Stimulated activated CD4-positive, alpha-beta T cell treated with anti-CD3 and anti-CD28 coated beads, Interleukin-12 subunit alpha, Interleukin-12 subunit beta, amount 100 ng/mL, for 24 hours (primary cell): ENCODE measurements around the gene CLTCL1.
"Not testable (repeated sequence)": the region's sequence is repeated elsewhere in the genome, so short reads cannot be mapped to it uniquely, and the experiment has no call there.

Experiments
- DNase-seq, 2 experiments: peaks; one replicate each; pipeline ENCODE4 v3.0.0-alpha.2; 2020; ENCODE audit warnings: low read depth in 2 of 2

CLTCL1 gene

DNA sequence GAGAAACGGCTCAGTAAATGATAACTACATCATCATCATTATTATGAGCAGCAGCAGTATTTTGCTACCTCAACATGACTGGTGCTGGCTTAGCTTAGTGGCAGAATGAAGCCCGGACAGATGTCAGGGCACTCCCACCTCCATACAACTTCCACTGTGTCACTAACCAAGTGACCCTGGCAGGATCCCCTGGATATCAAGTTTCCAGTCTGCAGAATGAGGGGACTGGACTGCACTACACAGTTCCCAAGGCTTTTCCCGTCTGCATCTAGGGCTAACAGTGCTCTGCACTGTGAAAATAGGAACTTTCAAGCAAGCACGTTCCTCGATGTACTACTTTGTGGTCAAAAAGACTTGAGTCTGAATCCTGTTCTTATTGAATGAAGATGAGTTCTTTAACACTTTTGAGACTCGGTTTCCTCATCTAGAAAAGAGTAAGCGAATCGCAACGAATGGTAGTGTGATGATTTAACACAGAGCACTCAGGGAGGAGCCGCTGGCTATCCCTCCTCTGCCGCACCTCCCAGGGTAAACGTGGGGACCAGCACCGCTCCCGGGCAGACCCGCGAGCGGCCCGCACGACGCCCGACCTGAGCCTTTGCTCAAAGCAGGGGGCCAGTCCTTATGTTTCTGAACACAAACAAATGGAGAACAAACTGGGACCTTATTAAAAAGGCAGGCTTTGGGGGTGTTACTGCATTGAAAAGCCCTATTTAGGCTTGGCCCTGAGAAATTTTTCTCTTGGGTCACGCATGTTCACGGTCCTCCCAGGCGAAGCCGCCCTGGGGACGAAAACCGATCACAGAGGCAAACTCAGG lies 910 bp downstream of the CLTCL1 start:
- DNase-seq: no peak

DNA sequence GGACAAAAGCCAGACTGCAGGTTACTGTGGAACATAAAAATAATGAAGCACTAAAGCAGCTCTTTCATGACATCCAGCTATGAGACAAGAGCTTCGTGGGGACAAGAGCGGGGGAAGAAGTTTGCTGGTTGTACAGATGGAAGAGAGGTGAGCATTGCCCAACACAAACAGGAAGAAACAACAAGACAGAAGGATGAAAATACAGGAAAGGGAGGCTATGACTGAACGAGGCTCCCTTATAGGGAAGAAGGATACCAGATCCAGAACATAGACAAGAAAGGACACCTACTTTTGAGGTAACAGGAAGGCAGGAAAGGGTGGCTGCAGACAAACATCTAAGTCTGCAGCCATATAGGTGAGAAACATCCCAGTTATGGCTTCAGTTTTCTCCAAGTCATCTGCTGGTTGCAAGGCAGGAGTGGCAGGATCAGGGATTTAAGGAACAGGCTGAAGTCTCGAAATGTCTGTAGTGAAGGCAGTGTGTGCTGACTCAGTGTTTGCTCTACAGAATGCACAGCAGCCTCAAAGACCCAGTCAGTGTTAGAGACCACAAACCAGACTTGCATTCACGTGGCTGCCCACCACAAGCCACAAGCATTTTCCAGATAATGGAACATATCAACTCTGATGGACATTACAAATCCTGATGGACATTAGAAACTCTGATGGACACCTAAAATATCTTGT lies 1.9 kb downstream of the CLTCL1 start:
- no peak for DNase-seq

DNA sequence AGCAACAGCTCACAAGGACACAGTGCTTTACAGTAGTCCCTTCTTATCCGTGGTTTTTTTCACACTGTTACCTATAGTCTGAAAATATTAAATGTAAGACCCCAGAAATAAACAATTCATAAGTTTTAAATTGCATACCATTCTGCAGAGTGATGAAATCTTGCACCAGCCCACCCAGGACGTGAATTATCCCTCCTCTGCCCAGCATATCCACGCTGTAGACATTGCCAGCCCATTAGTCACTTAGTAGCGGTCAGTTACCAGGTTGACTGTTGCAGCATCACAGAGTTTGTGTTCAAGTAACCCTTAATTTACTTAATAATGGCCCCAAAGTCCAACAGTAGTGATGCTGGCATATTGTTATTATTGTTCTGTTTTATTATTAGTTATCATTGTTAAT lies 3.6 kb downstream of the CLTCL1 start:
- no peak for DNase-seq

DNA sequence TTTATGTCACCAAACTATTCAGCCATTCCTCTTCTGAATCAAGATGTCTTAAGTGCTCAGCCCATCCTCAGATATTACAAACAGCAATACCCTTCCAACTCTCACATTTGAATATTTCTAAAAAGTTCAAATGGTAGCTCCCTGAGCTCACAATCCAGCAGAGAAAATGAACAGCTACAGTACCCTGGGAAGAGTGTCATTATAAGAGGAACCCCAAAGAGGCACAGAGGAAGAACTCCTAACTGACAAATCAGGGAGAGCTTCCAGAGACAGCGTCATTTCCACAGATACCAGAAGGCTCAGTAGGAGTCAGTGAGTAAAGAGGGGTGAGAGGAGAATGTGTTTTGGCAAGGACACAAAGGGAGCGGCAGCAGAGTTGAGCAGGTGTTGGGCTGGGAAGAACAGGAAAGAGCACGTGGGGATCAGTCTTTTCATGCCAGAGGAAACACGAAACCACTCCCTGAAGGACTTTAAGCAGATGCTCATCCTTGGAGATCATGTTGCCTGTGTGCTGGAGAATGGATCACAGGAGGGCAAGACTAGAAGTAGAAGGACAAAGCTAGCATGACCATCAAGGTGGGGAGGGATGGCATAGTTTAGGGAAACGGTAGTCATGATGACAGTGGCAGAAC lies 4.3 kb downstream of the CLTCL1 start:
- no peak for DNase-seq

DNA sequence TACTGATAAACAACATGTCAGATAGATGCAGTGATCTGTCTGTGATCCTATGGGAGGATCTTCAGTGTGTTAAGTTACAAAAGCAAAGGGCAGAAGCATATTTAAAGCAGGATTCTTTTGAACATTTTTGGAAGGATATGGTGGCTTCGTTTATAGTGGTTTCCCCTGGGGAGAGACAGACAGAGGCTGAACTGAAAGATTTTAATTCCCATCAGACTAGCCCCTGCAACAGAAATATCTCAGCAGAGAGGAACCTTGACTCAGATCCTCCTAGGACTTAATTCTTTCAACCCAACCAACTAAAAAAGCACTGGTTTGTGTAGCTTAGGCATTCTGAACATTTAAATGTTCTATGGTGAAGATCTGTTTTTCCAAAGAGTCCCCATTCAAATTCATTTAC lies 5.7 kb downstream of the CLTCL1 start:
- DNase-seq: no peak

DNA sequence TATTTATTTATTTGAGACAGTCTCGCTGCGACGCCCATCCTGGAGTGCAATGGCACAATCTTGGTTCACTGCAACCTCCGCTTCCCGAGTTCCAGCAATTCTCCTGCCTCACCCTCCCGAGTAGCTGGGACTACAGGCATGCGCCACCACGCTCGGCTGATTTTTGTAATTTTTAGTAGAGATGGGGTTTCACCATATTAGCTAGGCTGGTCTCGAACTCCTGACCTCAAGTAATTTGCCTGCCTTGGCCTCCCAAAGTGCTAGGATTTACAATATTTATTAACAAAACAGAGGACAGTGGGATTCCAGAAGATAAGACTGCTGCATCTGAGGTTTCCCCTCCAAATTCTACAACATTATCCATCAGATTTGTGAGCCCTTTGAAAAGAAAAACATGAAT lies 12.4 kb downstream of the CLTCL1 start:
- not testable (repeated sequence) for DNase-seq

DNA sequence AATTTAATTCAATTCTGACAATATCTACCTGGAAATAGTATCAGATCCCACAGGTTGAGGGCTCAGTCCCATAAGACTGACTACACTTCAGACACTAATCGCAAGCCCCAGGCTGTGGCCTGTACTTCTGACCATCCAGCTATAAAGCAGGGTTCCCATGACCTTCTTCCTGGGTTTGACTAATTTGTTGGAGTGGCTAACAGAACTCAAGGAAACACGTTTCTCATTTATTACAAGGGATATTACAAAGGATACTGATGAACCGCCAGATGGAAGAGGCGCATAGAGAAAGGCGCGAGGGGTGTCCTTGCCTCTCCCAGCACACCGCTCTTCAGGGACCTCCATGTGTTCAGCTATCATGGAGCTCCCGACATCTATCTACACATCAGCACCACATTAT lies 13.7 kb downstream of the CLTCL1 start:
- DNase-seq: no peak

DNA sequence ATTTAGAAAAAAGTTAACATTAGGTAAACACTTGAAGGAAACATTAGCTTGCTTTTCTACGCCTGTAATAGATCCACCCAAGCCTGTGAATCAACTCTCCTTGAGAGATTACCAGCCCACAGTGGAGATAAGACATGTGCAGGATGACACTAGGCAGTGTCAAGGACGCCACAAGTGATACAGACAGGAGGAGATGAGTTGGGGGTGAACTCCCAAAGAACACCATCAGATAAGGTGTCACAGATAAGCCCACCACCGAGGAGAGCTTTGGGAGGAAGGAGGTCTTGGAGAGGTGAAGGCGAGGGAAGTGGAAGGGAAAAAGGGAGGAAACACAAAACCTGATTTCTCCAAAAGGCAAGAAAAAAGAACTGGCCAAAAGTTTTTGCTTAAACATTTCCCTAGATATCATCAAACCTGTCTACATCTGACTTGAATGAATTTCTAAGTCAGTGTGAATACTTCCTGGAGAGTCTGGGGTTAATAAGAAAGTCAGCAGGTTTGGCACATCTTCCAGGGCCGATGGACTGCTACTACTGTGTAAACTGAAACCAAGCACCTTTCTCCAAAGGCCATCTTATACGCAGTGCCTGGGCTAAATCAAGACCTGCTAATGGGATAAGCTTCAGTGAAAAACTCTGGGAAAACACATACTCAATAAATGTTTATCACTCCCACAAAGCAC lies 15.5 kb downstream of the CLTCL1 start:
- DNase-seq: no peak

DNA sequence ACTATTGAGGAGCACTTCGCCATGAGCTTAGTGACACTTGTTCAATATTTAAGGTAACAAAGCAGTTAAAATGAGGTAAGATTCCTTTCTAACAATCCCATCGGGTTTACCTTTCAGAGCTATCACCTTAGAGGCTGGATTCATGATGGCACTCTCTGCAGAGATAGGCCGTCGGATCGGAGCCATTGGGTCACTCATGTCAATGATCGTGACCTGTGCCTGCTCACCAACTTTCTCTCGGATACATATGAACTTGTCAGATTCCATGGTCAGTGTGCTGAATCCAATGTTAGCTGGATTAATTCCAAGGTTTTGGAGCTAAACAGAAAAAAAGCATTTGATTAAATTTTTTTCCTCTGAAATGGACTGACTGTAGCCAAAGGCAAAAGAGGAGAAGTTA lies 16.0 kb downstream of the CLTCL1 start:
- no peak for DNase-seq

DNA sequence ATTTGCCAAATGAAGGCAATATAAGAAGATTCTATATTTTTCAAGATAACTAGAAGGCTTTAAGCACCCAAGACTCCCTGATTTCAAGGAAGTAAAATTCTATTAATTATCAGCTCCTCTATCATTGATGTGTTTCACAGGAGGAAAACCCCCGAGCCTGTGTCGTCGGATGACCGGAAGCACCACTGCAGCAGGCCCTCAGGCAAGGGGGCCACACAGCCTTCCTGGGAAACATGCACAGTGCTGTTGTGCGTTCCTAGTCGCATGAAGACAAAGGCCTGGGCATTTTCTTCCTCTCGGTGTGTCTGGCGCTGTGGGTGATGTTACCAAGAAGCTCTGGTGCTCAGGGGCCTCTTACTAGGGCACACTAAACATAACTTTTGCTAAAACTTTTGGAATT lies 16.4 kb downstream of the CLTCL1 start:
- no peak for DNase-seq

DNA sequence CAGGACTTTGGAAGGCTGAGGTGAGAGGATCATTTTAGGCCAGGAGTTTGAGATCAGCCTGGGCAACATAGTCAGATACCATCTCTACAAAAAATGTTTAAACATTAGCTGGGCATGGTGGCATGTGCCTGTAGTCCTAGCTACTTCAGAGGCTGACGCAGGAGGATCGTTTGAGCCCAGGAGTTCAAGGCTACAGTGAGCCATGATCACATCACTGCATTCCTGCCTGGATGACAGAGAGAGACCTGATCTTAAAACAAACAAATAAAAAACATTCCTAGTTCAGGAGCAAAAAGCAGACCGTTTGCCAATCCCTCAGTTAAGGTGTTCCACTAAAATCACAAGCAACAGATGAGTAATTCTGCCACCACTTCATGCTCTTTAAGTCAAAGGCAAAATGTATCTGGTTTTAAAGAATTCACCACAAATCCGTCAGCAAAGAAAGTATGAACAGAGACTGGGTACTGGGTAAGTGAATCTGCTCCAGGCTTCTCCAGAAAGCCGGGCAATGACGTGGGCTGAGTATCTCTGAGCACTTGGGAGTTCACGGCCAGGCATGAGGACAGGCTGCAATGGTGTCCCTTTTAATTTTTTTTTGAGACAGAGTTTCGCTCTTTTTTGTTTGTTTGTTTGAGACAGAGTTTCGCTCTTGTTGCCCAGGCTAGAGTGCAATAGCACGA lies 19.5 kb downstream of the CLTCL1 start:
- DNase-seq: no peak

DNA sequence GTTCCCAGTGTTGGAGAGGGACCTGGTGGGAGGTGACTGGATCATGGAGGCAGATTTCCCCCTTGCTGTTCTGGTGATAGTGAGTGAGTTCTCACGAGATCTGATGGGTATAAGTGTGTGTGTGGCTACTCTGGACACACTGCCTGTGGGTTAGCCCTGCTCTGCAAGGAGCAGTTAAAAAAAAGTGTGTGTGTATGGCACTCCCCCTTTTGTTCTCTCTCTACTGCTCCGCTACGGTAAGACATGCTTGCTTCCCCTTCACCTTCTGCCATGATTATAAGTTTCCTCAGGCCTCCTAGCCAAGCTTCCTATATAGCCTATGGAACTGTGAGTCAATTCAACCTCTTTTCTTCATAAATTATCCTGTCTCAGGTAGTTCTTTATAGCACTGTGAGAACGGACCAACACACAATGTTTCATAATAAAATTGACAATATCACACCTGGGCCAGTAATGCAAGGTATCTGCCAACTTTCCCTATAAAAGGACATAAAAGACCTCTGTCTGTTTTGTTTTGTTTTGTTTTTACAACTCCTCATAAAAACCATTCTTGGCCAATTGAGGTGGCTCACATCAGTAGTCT lies 20.2 kb downstream of the CLTCL1 start:
- DNase-seq: no peak

DNA sequence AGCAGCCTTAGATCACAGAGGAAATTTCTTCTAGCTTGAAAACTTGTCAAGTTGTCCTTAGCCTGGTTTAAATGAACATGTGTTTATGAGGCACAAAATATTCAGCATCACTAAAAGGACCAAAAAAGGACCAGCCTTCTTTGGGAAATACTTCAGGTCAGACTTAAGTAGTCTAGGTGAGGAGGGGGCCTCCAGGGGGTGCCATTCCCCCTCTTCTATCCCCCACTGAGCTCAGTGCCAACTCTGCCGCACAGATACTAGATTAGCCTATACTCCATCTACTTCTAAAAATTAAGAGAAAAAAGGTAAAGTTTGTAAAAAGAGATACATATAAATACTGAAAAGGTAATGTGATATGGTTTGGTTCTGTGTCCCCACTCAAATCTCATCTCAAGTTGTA lies 20.6 kb downstream of the CLTCL1 start:
- no peak for DNase-seq

DNA sequence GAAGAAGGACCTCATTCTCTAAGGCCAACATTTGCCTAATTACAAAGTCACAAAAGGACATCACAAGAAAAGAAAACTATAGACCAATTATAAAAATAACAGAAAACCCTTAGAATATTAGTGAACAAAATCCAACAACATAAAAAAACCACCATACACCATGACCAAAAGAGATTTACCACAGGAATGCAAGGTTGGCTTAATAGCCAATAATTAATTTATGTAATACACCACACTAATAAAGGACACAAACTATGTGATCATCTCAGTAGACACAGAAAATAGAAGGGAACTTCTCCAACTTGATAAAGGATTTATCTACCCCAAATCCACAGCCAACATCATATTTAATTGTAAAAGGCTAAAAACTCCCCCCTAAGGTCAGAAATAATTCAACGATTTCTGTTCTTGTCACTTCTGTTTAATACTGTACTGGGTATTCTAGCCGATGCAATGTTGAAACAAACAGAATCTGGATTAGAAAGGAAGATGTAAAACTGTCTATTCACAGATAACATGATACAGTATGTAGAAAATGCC lies 24.9 kb downstream of the CLTCL1 start:
- no peak for DNase-seq

DNA sequence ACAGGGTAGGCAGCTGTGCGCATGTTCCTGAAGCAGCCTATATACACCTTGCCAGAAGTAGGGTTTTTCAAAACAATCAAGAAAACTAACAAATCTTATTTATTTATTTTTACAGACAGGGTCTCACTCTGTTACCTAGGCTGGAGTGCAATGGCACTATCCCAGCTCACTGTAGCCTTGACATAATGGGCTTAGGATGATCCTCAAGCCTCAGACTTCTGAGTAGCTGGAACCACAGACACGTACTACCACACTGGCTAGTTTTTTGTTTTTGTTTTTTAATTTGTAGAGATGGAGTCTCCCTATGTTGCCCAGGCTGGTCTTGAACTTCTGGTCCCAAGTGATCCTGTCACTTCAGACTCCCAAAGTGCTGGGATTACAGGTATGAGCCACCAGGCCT lies 25.7 kb downstream of the CLTCL1 start:
- no peak for DNase-seq

DNA sequence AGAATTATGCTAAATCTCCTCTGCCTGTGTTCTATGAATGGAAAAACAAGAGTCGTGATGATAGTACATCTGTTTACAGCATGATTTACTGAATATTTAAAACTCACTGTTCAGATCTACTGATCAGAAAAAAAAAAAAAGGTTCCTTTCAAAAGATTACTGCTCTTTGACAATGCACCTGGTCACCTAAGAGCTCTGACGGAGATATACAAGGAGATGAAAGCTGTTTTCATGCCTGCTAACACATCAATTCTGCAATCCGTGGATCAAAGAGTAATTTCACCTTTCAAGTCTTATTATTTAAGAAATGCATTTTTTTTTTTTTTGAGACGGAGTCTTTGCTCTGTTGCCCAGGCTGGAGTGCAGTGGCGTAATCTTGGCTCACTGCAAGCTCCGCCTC lies 30.7 kb downstream of the CLTCL1 start:
- no peak for DNase-seq

DNA sequence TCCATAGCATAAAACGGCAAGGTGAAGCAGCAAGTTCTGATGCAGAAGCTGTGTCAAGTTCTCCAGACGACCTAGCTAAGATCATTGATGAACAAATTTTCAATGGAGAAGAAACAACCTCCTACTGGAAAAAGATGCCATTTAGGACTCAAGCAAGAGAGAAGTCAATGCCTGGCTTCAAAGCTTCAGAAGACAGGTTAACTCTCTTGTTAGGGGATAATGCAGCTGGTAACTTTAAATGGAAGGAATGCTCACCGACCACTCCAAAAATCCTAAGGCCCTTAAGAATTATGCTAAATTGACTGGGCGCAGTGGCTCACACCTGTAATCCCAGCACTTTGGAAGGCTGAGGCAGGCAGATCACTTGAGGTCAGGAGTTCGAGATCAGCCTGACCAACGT lies 31.3 kb downstream of the CLTCL1 start:
- no peak for DNase-seq

DNA sequence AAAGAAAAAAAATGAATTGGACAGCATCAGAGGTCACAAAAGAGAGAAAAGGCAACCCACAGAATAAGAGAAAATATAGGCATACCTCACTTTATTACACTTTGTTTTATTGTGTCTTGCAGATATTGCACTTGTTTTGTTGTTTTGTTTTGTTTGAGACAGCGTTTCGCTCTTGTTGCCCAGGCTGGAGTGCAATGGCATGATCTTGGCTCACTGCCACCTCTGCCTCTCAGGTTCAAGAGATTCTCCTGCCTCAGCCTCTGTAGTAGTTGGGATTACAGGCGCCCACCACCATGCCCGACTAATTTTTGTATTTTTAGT lies 32.6 kb downstream of the CLTCL1 start:
- DNase-seq: not testable (repeated sequence)

DNA sequence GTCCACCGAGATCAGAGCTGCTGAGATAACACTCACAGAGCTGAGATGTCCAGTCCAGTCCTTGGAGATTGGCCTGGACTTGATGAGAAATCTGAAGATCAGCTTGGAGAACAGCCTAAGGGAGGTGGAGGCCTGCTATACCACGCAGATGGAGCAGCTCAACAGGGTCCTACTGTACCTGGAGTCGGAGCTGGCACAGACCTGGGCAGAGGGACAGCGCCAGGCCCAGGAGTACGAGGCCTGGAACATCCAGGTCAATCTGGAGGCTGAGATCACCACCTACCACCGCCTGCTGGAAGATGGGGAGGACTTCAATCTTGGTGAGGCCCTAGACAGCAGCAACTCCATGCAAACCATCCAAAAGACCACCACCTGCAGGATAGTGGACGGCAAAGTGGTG lies 33.1 kb downstream of the CLTCL1 start:
- no peak for DNase-seq

DNA sequence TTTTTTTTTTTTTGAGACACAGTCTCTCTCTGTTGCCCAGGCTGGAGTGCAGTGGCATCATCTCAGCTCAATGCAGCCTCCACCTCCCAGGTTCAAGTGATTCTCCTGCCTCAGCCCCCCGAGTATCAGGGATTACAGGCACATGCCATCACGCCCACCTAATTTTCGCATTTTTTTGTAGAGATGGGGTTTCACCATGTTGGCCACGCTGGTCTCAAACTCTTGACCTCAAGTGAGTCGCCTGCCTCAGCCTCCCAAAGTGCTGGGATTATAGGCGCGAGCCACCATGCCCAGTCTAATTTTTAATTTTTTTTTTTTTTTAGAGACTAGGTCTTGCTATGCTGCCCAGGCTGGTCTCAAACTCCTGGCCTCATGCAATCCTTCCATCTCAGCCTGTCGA lies 35.2 kb downstream of the CLTCL1 start:
- DNase-seq: not testable (repeated sequence)

DNA sequence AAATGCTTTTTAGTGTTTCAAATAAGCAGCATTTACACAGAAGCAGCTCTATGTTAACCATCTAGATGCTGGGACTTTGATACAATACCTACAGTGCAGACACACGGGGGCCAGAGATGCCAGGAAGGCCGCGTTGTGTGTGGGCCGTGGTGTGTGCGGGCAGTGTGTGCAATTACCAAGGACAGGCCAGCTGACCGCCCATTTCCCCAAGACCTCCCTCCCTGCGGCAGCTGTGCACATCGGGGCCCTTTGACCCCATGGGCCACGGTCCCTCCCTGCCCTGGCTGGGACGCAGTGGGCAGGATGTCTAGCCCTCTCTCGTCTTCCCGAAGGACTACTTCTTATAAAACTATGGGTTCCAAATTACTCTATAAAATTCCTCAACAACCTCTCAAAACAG lies 38.4 kb downstream of the CLTCL1 start:
- no peak for DNase-seq
